Fibroblast of skin of scalp (primary cell): ENCODE results near the gene STK33.

Source experiments
- DNase-seq: peaks from one replicate; pipeline ENCODE4 v3.0.0-alpha.2; 2013

Gene STK33

DNA sequence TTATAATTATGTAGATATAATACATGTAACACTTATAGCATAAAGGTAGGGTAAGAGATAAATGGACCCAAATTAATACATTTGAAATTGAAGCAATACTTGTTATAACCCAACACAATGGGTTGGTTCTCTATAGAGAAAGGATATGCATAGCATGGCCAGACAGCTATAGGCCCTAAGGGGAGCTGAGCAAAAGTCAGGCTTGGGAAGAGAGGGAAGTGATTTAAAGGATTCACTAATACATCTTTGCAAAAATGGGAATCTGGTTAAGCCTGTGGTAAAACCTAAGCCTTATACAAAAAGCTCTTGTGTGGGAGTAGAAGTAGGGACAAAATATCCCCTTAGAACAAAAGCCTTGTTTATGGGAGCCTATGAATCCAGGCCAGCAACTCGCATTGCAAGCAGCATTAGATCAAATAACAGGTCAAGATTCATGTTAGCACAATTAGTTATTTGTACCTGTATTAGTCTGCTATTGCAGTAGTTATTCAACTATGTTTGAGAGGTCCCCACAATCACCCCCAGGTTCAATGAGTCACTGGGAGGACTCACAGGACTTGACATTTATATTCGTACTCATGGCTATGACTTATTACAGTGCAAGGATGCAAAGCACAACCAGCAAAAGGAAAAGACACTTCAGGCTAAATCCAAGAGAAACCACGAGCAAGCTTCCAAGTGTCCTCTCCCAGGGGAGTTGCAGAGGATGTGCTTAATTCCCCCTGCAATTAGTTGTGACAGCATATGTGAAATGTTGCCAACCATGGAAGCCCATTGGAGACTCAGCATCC is 185.7 kb downstream of the STK33 start:
- DNase-seq: no peak

GRCh38 chr11:8403310-8403709 is 190.7 kb downstream of the STK33 start:
- peak; percentile 18 for DNase-seq

DNA sequence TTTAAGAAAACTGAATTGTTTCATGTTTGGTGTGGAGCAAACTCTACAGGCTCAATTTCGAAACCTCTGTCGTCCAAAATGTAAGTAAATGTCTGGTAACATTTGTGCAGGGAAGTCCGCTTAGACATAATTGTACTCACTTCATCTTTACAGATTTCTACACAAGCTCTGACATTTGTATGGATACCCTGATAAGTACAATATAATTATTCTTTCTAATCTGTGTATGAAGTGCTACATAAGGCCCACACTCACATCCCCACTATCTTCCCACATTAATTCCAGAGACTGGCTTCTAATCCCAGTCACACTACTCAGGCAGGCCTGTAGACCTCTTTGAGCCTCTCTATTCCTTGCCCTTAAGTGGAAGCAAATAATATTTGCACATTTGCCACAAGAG is 201.1 kb downstream of the STK33 start:
- no peak for DNase-seq

DNA sequence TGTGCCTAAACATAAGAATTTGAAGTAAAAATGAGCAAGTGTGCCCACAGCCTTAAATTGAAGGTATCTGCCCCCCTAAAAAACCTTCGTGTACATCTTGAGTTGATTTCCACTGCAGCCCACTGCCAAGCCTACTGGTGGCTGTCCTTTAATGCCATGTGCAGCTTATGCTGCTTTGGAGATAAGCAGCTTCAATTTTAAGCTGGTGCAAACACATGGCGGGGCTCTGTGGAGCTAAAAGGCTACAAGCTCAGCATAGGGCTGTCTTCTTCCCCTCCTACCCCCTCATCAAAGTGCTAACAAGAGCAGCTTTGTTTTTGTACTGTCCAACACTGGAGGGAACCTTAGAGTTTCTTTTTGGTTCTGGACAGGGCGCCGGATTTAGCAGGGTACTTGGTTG is 201.9 kb downstream of the STK33 start:
- no peak for DNase-seq

- DNase-seq: no peak
Observed at GRCh38 chr11:8390851-8391612, 203.0 kb downstream of the STK33 start.

GRCh38 chr11:8389029-8389996 is 204.7 kb downstream of the STK33 start:
- DNase-seq: no peak

DNA sequence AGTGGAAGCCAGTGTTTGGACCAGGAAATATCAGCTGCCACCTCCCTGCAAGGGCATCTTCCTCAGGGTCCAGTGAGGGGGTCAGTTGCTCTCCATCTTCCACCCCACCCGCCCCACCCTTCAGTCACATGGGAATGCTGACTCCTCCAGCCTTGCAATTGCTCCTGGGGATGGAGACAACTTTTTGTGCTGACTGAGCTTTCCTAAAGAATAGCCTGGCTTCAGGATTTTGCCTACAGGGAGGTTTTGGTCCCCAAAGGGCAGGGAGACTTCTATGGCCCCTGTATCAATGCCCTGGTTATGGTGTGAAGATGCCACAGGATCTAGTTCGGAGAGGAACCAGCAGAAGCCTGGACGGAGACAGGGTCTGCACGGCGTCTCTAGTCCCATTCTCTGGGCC is 206.3 kb downstream of the STK33 start:
- no peak for DNase-seq

DNA sequence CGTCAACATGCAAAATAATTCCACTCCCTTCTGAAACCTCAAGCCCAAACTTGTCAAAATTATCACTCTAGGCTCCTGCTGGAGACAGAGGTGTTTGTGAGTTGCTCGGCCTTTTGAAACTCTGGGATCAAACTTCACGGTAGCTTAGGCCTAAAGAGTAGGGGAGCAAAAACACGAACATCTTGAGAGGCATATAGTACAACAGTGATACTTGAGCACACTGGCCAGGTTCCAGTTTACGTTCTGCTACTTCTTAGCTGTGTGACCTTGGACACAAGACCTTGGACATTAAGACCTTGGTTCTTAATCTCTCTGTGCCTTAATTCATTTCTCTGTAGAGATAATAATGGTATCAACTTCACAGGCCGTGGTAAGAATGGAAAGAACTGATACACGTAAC is 206.9 kb downstream of the STK33 start:
- DNase-seq: no peak

DNA sequence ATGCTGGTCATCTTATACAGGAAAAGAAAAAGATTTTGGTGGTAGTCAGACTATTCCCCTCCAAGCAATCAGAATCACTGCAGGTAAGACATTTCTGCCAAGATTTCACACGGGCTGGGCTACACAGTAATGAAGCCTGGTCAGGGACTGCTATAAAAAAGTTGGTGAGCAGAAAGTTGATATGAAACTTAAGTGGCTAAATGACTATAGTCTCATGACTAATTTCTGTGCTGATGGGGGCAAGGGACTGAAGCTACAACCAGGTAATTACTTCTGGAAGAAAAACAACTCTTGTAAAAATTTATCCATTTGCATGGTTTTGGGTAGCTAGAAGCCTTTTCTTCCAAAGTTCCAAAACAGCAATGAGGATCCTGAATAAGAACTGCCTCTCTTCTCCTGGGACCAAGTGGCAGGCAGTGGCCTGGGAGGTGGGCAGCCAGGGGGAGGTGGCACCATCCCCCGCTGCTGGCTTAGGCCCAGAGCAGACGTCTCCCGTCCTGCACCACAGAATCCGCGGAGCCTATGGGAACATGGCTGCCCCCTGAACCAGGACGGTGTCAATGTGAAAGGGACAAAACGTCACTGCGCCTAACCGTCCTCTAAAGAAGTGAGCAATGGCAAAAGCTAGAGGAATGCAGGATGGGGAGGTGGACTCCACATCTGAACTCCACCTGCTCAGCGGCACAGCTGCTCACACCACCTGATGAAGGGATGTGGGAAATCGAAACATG is 207.7 kb downstream of the STK33 start:
- DNase-seq: no peak

- DNase-seq: no peak
Observed at GRCh38 chr11:8384199-8384821, 209.7 kb downstream of the STK33 start.

GRCh38 chr11:8383627-8384026 is 210.4 kb downstream of the STK33 start:
- no peak for DNase-seq

DNA sequence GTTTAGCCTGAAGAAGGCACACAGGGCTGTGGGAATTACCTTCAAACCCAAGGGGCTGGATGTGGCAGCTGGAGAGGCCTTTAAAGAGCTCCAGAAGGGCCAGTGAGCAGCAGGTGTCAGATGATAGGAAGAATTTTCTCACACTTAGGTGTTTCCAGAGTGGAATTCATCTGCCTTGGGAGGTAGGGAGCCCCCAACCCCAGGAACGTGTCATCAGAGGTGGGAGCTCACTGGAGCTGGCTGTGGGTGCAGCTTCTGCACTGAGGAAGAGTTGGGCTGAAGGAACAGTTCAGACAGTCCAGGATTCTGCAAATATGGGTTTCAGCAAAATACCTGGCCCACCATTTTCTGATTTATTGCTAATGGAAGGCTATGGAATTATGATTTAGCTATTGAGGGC is 210.8 kb downstream of the STK33 start:
- DNase-seq: no peak

DNA sequence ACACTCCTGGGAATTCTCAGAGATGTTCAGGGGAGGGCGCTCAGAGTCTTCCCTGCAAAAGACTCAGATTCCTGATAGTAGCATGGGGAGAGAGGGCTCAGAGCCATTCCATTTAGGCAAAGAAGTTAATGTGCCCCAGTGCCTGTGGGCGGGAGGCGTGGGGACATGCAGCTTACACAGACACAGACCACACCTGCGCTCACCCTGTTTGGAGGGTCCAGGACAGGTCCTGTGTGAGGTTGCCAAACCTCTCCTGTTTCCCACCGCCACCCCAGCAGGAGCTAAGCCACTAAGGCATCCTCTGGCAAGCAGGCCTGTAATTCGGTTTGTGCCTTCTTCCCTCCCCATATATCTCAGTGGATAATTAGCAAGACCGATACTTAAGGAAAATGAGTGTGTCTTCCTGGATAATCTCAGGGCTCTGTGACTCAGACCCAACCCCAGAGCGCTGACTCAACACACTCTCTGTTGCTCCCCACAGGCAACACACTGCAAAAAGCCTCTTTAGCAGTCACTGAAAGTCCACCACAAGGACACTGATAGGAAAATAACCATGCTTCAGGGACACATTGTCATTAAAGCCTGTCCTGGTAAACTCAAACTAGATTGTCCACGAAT is 211.5 kb downstream of the STK33 start:
- peak; percentile 22 for DNase-seq

DNA sequence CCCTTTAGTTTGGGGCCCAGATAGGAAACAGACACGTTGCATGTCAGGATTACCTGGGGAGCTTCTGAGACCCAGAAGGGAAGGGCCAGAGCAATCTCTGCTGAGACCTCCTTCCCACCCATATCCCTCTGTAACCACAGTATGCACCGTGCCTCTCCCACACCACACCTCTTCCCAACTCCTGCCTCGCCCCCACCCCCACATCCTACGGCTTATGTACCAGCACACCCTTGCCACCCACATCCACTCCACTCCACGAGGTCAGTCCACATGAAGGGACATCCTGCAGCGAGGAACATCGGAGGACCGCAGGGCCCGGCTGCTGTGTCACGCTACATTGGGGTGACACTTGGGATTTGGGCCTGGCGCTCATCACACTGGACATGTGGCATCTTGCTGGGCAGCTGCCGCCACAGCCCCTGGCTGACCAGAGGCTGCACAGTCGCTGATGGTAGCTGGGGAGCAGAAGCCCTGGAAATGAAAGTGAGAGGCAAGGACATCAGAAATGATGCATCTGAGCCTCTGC is 212.1 kb downstream of the STK33 start:
- DNase-seq: no peak

DNA sequence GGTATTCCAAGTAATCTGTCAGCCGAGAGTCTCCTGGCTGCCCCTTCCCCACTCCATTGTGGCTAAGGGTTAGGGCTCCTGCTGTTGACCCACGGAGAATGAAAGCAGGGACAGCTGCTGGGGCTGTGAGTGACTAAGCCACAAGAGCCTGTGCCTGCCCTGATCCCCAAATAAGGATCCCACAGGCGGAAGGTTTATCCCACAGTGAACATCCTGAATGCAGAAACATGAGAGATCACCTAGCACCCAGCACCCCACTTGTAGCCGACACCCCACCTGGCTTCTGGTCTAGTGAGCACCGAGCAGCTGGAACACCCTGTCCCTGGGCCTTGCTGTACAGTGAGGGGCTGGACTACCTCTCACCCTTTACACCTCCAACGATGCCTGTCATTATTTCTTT is 212.7 kb downstream of the STK33 start:
- no peak for DNase-seq

GRCh38 chr11:8375932-8376331 is 218.1 kb downstream of the STK33 start:
- no peak for DNase-seq

DNA sequence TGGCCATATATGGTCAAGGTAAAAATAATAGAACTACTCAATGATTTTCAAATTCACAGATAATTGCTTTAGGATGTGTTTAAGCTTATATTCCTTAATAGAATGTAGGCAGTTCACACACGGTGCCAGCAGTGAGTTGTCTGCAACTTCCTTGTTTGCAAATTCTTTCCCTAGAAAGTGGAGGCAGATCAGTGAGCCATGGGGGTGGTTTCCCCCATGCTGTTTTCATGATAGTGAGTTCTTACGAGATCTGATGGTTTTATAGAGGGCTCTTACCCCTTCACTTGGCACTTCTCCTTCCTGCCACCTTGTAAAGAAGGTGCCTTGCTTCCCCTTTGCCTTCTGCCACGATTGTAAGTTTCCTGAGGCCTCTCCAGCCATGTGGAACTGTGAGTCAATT is 218.6 kb downstream of the STK33 start:
- no peak for DNase-seq

- DNase-seq: no peak
Observed at GRCh38 chr11:8374716-8375115, 219.3 kb downstream of the STK33 start.

GRCh38 chr11:8373519-8374432 is 220.3 kb downstream of the STK33 start:
- no peak for DNase-seq
